ENCODE results near the gene TMEM139.
"Not testable (repeated sequence)": the region's sequence is repeated elsewhere in the genome, so short reads cannot be mapped to it uniquely, and the experiment has no call there.

The TMEM139 gene

GRCh38 chr7:143259765-143260164, 25.0 kb upstream of the TMEM139 start:
- no peak for DNase-seq

GRCh38 chr7:143261901-143262300, 22.9 kb upstream of the TMEM139 start:
- DNase-seq: no peak

- peak; percentile 27 for DNase-seq
These were observed 21.2 kb upstream of the TMEM139 start, which contains the start of gene GSTK1 for GRCh38 chr7:143263266-143264195. Gene GSTK1 (plus strand): TSS chr7:143263441. CDS start chr7:143263514, 73 bp downstream.

GRCh38 chr7:143264196-143264568, 20.6 kb upstream of the TMEM139 start:
- DNase-seq: not testable (repeated sequence)

GRCh38 chr7:143265017-143265693, 19.6 kb upstream of the TMEM139 start:
- no peak for DNase-seq

- DNase-seq: no peak
These were observed 15.5 kb upstream of the TMEM139 start for GRCh38 chr7:143269251-143269650.

GRCh38 chr7:143271240-143271639, 13.5 kb upstream of the TMEM139 start:
- no peak for DNase-seq

- DNase-seq: no peak
These were observed 11.9 kb upstream of the TMEM139 start for GRCh38 chr7:143272871-143273270.

GRCh38 chr7:143279186-143280098, 5.3 kb upstream of the TMEM139 start:
- DNase-seq: no peak

- no peak for DNase-seq
These were observed 4.6 kb upstream of the TMEM139 start for GRCh38 chr7:143280160-143280559.

GRCh38 chr7:143280566-143280965, 4.2 kb upstream of the TMEM139 start:
- DNase-seq: no peak

GRCh38 chr7:143281529-143281928, 3.2 kb upstream of the TMEM139 start:
- DNase-seq: no peak

- DNase-seq: no peak
These were observed 2.6 kb upstream of the TMEM139 start for GRCh38 chr7:143282124-143282523.

GRCh38 chr7:143283381-143283780, 1.4 kb upstream of the TMEM139 start:
- DNase-seq: no peak

- DNase-seq: no peak
These were observed 666 bp downstream of the TMEM139 start for GRCh38 chr7:143285470-143285778.

- no peak for DNase-seq
These were observed 1.2 kb downstream of the TMEM139 start for GRCh38 chr7:143285806-143286521.

GRCh38 chr7:143286522-143286890, 1.7 kb downstream of the TMEM139 start:
- DNase-seq: no peak

- DNase-seq: no peak
These were observed 2.7 kb downstream of the TMEM139 start for GRCh38 chr7:143287339-143287934.

- peak; percentile 92 for DNase-seq
These were observed 3.4 kb downstream of the TMEM139 start, which contains the start of gene CASP2 for GRCh38 chr7:143287935-143288826. Gene CASP2 (plus strand): TSS chr7:143288351. CDS start chr7:143288456, 105 bp downstream.

- DNase-seq: no peak
These were observed 4.1 kb downstream of the TMEM139 start for GRCh38 chr7:143288836-143289235.

GRCh38 chr7:143289421-143289820, 4.7 kb downstream of the TMEM139 start:
- DNase-seq: no peak

Measured in NCI-H1436 (cell line).